Liver (tissue), 3 donors: ENCODE measurements around the gene GPHA2.

Source experiments
- FOXA1 ChIP-seq: IDR thresholded peaks from 2 replicates; pipeline ENCODE4 v1.6.1; 2016; ENCODE audit warnings: antibody characterized with exemption
- GABPA ChIP-seq, 2 donors: IDR thresholded peaks in 1 of 2; conservative IDR thresholded peaks in 1 of 2; 2 replicates each; pipeline ENCODE4 v1.6.1; 2016; ENCODE audit warnings: antibody characterized with exemption in 2 of 2, mild to moderate bottlenecking in 1 of 2, moderate library complexity in 1 of 2
- TF ChIP-seq, protein P1 (sequence below): fragments of 150-350 bp; IDR thresholded peaks from 2 replicates; pipeline ENCODE4 v1.5.1; 2017; ENCODE audit warnings: improper control_type of control experiment, low read depth, low read length; ENCODE audit not compliant: missing input control
- TF ChIP-seq, protein P2 (sequence below): IDR thresholded peaks from 2 replicates; pipeline ENCODE4 v1.6.1; 2016; ENCODE audit warnings: antibody characterized with exemption
- TF ChIP-seq, protein P3 (sequence below): IDR thresholded peaks from 2 replicates; pipeline ENCODE4 v1.6.1; 2016; ENCODE audit warnings: antibody characterized with exemption
- donor health status: healthy.
- donor health status: healthy.

DNA sequence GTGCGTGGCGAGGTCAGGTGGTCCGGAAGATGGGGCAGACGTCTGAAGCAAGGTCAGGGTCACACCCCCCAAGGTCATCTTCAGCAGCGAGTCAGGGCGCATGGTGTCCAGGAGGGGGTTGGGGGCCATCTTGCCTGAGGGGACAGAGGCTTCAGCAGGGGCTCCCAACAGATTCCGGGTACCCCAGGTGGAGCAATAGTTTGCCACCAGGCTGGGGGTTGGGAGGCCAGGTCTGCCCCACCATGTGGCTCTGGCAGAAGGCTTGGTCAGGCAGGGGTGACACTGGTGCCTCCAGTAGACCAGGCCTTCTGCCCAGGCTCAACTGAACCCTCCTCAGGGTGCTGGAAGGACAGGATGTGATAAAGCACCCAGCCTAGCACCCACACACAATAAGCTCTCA, 24.6 kb downstream of the GPHA2 start:
- TF ChIP-seq, protein P1, sequence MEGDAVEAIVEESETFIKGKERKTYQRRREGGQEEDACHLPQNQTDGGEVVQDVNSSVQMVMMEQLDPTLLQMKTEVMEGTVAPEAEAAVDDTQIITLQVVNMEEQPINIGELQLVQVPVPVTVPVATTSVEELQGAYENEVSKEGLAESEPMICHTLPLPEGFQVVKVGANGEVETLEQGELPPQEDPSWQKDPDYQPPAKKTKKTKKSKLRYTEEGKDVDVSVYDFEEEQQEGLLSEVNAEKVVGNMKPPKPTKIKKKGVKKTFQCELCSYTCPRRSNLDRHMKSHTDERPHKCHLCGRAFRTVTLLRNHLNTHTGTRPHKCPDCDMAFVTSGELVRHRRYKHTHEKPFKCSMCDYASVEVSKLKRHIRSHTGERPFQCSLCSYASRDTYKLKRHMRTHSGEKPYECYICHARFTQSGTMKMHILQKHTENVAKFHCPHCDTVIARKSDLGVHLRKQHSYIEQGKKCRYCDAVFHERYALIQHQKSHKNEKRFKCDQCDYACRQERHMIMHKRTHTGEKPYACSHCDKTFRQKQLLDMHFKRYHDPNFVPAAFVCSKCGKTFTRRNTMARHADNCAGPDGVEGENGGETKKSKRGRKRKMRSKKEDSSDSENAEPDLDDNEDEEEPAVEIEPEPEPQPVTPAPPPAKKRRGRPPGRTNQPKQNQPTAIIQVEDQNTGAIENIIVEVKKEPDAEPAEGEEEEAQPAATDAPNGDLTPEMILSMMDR = no peak
- TF ChIP-seq GABPA (IDR thresholded peaks at IDR 0.05 in 1 of 2, conservative IDR thresholded peaks at IDR 0.05 in 1 of 2) = no peak
- TF ChIP-seq, protein P2, sequence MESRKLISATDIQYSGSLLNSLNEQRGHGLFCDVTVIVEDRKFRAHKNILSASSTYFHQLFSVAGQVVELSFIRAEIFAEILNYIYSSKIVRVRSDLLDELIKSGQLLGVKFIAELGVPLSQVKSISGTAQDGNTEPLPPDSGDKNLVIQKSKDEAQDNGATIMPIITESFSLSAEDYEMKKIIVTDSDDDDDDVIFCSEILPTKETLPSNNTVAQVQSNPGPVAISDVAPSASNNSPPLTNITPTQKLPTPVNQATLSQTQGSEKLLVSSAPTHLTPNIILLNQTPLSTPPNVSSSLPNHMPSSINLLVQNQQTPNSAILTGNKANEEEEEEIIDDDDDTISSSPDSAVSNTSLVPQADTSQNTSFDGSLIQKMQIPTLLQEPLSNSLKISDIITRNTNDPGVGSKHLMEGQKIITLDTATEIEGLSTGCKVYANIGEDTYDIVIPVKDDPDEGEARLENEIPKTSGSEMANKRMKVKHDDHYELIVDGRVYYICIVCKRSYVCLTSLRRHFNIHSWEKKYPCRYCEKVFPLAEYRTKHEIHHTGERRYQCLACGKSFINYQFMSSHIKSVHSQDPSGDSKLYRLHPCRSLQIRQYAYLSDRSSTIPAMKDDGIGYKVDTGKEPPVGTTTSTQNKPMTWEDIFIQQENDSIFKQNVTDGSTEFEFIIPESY = no peak
- TF ChIP-seq FOXA1 = no peak
- TF ChIP-seq, protein P3, sequence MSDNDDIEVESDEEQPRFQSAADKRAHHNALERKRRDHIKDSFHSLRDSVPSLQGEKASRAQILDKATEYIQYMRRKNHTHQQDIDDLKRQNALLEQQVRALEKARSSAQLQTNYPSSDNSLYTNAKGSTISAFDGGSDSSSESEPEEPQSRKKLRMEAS = no peak
